ENCODE data around the gene ALG12. TPM values are rescaled to one million over a fixed set of nuclear protein-coding genes. Genes with fewer than 3 reads are reported as not detected.
A peak's percentile ranks its signal among the peaks of the same experiment; 100 is the strongest.

The ALG12 gene
- total RNA-seq (ENCODE audit: low replicate concordance), result 30.0 and 37.6 TPM in 2 replicates
- long read RNA-seq, full-length matches to known transcripts, result 16 of 30 reads
- long read RNA-seq, partial matches to known transcripts, result 2 of 30 reads
- long read RNA-seq, other reads (novel, unspliced or antisense), result 12 of 30 reads

DNA sequence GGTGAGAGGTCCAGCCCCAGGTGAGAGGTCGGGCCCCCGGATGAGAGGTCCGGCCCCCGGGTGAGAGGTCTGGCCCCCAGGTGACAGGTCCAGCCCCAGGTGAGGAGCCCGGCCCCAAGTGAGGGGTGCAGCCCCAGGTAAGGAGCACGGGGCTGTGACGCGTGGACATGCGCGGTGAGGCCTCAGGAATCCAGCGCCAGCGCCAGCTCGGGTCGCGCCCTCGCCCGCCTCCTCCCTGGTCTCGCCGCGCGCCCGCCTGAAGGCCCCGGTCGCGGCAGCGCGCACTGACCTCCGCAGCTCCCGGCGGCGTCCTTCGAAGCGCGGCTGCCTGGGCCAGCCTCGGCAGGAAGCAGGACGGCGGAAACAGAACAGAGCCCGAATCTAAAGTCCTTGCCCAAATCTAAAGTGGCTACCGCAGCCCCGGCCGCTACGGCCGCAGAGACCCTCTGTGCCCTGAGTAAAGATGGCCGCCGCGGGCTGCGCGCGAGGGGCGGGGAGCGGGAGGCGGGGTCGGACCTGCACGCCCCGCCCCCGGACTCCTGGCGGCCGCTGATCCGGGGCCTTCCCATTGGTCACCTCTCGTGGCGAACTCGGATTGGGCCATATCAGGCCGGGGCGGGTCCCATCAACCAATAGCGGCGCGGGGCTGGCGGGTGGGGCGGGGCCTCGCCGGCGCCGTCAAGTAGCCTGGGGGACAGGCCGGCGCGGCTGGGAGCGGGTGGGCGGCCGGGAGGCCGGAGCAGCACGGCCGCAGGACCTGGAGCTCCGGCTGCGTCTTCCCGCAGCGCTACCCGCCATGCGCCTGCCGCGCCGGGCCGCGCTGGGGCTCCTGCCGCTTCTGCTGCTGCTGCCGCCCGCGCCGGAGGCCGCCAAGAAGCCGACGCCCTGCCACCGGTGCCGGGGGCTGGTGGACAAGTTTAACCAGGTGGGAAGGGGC, at the start of gene ALG12, which contains the start of gene CRELD2:
Gene ALG12 (minus strand): TSS at position 465 of the 937 bp plus-strand sequence. CDS start 4,673 bp downstream, outside the sequence.
Gene CRELD2 (plus strand): TSS at position 661 of the 937 bp plus-strand sequence. CDS start 136 bp downstream, at position 797.
- TF ChIP-seq, protein P1, sequence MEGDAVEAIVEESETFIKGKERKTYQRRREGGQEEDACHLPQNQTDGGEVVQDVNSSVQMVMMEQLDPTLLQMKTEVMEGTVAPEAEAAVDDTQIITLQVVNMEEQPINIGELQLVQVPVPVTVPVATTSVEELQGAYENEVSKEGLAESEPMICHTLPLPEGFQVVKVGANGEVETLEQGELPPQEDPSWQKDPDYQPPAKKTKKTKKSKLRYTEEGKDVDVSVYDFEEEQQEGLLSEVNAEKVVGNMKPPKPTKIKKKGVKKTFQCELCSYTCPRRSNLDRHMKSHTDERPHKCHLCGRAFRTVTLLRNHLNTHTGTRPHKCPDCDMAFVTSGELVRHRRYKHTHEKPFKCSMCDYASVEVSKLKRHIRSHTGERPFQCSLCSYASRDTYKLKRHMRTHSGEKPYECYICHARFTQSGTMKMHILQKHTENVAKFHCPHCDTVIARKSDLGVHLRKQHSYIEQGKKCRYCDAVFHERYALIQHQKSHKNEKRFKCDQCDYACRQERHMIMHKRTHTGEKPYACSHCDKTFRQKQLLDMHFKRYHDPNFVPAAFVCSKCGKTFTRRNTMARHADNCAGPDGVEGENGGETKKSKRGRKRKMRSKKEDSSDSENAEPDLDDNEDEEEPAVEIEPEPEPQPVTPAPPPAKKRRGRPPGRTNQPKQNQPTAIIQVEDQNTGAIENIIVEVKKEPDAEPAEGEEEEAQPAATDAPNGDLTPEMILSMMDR (conservative IDR thresholded peaks at IDR 0.05), result no peak
- no peaks in the 10 kb centered on the region for H3K36me3 Mint-ChIP-seq
- peaks cover 3% of the 10 kb centered on the region for H3K4me1 Mint-ChIP-seq (ENCODE audit: unreplicated experiment)
- peak within 1 kb of the TSS; percentile 92 for H3K4me3 Mint-ChIP-seq
- H3K27ac Mint-ChIP-seq, result peak within 1 kb of the TSS; percentile 91
- no peaks in the 10 kb centered on the region for H3K27me3 Mint-ChIP-seq
- peak; percentile 99 for DNase-seq (ENCODE audit: extremely low spot score, unreplicated experiment)
- no peaks in the 10 kb centered on the region for H3K9me3 Mint-ChIP-seq

DNA sequence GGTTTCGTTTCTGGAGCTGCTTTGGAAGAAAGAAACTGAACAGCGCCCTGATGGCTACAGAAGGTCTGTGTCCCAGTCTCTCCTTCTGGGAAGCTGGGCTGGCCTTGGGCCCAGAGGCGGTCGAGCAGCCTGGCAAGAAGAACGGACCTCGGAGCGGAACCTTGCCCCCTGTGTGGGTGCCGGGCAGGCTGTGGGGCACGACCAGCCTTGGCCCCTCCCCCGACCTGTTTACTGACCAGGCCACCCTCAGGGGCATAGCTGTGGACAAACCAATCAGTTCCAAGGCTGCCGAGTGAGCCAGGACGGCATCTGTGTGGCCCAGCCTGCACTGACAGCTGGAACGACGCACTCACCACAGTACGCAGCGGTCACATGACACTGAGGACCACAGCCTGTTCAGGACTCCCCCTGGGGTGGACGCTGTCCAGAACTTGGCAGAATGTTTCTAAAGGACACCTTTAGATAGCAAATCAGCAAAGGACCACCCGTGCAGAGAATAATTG, 49.5 kb upstream of the ALG12 start:
- TF ChIP-seq, protein P1 (conservative IDR thresholded peaks at IDR 0.05), result no peak
- peak overlapping the region; percentile 79 for H3K27ac Mint-ChIP-seq

DNA sequence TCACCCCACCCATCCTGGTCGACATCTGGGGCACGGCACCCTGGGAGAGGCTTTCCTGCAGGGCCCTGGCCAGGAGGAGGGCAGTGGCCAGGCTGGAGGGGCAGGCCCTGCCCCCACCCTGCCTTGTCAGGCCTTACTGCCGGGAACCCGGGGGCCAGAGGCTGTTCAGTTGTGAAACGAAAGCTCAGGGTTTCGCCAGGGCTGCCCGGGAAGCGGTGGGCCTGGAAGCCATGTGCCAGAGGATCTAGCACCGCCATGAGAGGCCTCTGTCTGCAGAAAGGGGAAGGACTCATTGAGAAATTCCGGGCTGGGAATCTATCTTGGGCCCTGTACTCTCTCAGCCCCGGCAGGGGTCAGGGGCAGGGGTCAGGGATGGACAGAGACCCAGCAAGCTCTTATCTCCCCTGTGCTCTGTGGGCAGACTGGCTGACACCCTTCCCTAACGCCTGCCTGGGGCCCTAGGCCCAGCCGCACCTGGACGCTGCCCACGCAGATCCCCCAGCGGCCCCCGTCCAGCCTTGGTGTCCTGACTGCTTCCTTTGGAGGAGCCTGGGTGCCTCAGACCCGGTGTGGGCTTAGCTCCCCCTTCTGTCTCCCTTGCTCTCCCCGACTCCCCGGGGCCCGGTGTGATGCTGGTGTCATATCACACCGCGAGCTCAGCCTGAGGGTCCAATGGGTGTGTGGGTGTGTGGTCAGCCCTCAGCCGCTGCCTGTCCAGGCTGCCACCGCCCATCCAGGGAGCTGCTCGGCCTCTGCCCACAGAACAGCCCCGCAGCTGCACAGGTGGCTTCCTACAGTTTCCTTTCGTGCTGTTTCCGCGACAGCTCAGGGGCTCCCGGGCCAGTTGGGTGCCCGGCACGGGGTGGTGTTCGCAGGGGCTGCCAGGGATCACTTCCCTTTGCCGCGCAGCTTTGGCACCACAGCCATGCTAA, 48.8 kb upstream of the ALG12 start:
- no peak for DNase-seq (ENCODE audit: extremely low spot score, unreplicated experiment)
- H3K36me3 Mint-ChIP-seq, result peaks cover 5% of the 10 kb centered on the region
- no peaks in the 10 kb centered on the region for H3K9me3 Mint-ChIP-seq
- peak overlapping the region; percentile 79 for H3K27ac Mint-ChIP-seq
- H3K27me3 Mint-ChIP-seq, result peaks cover 7% of the 10 kb centered on the region
- TF ChIP-seq, protein P1 (conservative IDR thresholded peaks at IDR 0.05), result no peak
- H3K4me3 Mint-ChIP-seq, result no peak overlapping the region
- H3K4me1 Mint-ChIP-seq (ENCODE audit: unreplicated experiment), result peaks cover 8% of the 10 kb centered on the region

More for the DNA sequence above, 49.5 kb upstream of the ALG12 start:
- H3K9me3 Mint-ChIP-seq, result no peaks in the 10 kb centered on the region
- peaks cover 5% of the 10 kb centered on the region for H3K36me3 Mint-ChIP-seq
- no peak overlapping the region for H3K4me3 Mint-ChIP-seq
- H3K4me1 Mint-ChIP-seq (ENCODE audit: unreplicated experiment), result peaks cover 8% of the 10 kb centered on the region
- H3K27me3 Mint-ChIP-seq, result peaks cover 7% of the 10 kb centered on the region
- no peak for DNase-seq (ENCODE audit: extremely low spot score, unreplicated experiment)

DNA sequence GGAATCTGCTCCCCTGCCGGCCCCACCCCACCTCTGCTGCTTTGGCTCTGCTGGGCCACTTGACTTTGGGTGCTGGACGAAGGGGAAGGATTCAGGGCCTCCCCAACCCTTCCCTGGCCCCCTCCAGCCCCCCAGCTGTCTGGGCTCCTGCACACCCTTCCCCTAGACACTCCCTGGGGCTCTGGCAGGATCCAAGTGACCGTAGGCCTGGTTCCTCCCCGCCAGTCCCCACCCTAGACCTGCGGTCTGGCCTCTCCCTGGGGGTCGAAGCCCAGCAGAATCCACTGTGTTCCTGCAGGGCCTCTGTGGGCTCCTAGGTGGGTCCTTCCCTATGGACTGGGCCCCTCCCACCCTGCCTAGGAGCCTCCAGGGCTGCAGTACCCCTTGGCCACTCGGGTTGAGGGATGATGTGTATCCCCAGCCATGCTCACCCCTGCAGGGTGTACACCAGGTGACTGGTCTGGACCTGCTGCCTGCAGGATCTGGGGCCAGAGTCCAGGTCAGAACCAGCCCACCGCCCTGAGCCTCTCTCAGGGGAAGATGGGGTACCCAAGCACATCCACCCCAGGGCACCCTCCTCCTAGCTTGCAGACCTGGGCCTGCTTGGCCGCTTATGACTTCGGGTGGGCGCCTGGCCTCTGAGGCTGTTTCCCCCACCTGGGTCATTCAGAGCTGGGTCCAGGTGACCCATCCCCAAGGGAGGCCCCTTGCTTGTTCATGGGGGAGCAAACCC, 48.0 kb upstream of the ALG12 start:
- no peak overlapping the region for H3K4me3 Mint-ChIP-seq
- H3K36me3 Mint-ChIP-seq, result peaks cover 5% of the 10 kb centered on the region
- peak overlapping the region; percentile 55 for H3K27ac Mint-ChIP-seq
- peaks cover 7% of the 10 kb centered on the region for H3K27me3 Mint-ChIP-seq
- peaks cover 8% of the 10 kb centered on the region for H3K4me1 Mint-ChIP-seq (ENCODE audit: unreplicated experiment)
- no peak for DNase-seq (ENCODE audit: extremely low spot score, unreplicated experiment)
- TF ChIP-seq, protein P1 (conservative IDR thresholded peaks at IDR 0.05), result no peak
- H3K9me3 Mint-ChIP-seq, result no peaks in the 10 kb centered on the region
